Trophoblast cell (in vitro differentiated cells and primary cell): Measurements from ENCODE around the gene SAMD11.

ENCODE experiments used
- DNase-seq, 2 donors: peaks; one replicate each; pipeline ENCODE4 v3.0.0-alpha.2; 2016
- H2AFZ ChIP-seq: 2 replicates; pipeline ENCODE4 v1.6.1; 2013; ENCODE audit warnings: low read length, moderate library complexity, mild to moderate bottlenecking; ENCODE audit not compliant: insufficient read depth, poor library complexity
- H2AK5ac ChIP-seq: 2 replicates; pipeline ENCODE4 v1.6.1; 2013; ENCODE audit warnings: mild to moderate bottlenecking, low read length
- H2BK120ac ChIP-seq: 2 replicates; pipeline ENCODE4 v1.6.1; 2013; ENCODE audit warnings: low read length, mild to moderate bottlenecking, moderate library complexity; ENCODE audit not compliant: insufficient read depth, poor library complexity
- H2BK12ac ChIP-seq: 2 replicates; pipeline ENCODE4 v1.6.1; 2013; ENCODE audit warnings: mild to moderate bottlenecking, low read length, moderate library complexity
- H2BK5ac ChIP-seq: 2 replicates; pipeline ENCODE4 v1.6.1; 2013; ENCODE audit warnings: low read length, low read depth, moderate library complexity, mild to moderate bottlenecking; ENCODE audit not compliant: poor library complexity
- H3K14ac ChIP-seq: 2 replicates; pipeline ENCODE4 v1.6.1; 2013; ENCODE audit warnings: mild to moderate bottlenecking, low read length
- H3K18ac ChIP-seq: 2 replicates; pipeline ENCODE4 v1.6.1; 2013; ENCODE audit warnings: mild to moderate bottlenecking, low read length
- H3K23ac ChIP-seq: 2 replicates; pipeline ENCODE4 v1.6.1; 2013; ENCODE audit warnings: low read length
- H3K27ac ChIP-seq: 2 replicates; pipeline ENCODE4 v1.5.1; 2013; ENCODE audit warnings: low read depth, mild to moderate bottlenecking, inconsistent platforms, low read length, moderate library complexity
- H3K27me3 ChIP-seq: 2 replicates; pipeline ENCODE4 v1.6.1; 2013; ENCODE audit warnings: inconsistent platforms, mild to moderate bottlenecking, low read length, moderate library complexity; ENCODE audit not compliant: insufficient read depth
- H3K36me3 ChIP-seq, 2 experiments: 1 replicate in 1 of 2; 2 replicates in 1 of 2; pipeline ENCODE4 v1.6.1; 2013; ENCODE audit warnings: low read length in 2 of 2, mild to moderate bottlenecking in 2 of 2, moderate library complexity in 1 of 2; ENCODE audit not compliant: insufficient read depth in 2 of 2, control insufficient read depth in 1 of 2
- H3K4ac ChIP-seq: 2 replicates; pipeline ENCODE4 v1.6.1; 2013; ENCODE audit warnings: low read depth, mild to moderate bottlenecking, low read length, moderate library complexity
- H3K4me1 ChIP-seq, 2 experiments: 1 replicate in 1 of 2; 2 replicates in 1 of 2; pipeline ENCODE4 v1.6.1; 2013; ENCODE audit warnings: low read length in 2 of 2, mild to moderate bottlenecking in 2 of 2, moderate library complexity in 1 of 2; ENCODE audit not compliant: insufficient read depth in 2 of 2, control insufficient read depth in 1 of 2
- H3K4me2 ChIP-seq: 2 replicates; pipeline ENCODE4 v1.6.1; 2013; ENCODE audit warnings: inconsistent platforms, mild to moderate bottlenecking, low read length, moderate library complexity
- H3K4me3 ChIP-seq: 2 replicates; pipeline ENCODE4 v1.5.1; 2013; ENCODE audit warnings: mild to moderate bottlenecking, low read depth, low read length, inconsistent platforms
- H3K79me1 ChIP-seq: one replicate; pipeline ENCODE4 v1.6.1; 2013; ENCODE audit warnings: low read length
- H3K79me2 ChIP-seq: 2 replicates; pipeline ENCODE4 v1.6.1; 2013; ENCODE audit warnings: low read length, mild to moderate bottlenecking; ENCODE audit not compliant: control insufficient read depth, insufficient read depth, poor library complexity
- H3K9ac ChIP-seq: 2 replicates; pipeline ENCODE4 v1.6.1; 2013; ENCODE audit warnings: mild to moderate bottlenecking, low read length
- H3K9me3 ChIP-seq: 2 replicates; pipeline ENCODE4 v1.6.1; 2013; ENCODE audit warnings: low read depth, mild to moderate bottlenecking, control low read depth, inconsistent platforms, low read length; ENCODE audit not compliant: insufficient read depth
- H4K12ac ChIP-seq: 2 replicates; pipeline ENCODE4 v1.6.1; 2013; ENCODE audit warnings: low read depth, mild to moderate bottlenecking, low read length, moderate library complexity
- H4K8ac ChIP-seq: 2 replicates; pipeline ENCODE4 v1.6.1; 2013; ENCODE audit warnings: low read depth, mild to moderate bottlenecking, low read length, moderate library complexity
- H4K91ac ChIP-seq: one replicate; pipeline ENCODE4 v1.6.1; 2013; ENCODE audit warnings: low read depth, mild to moderate bottlenecking, low read length, moderate library complexity
- WGBS: extraction: QIAGEN DNeasy Blood & Tissue Kit; methylation state at CpG from one replicate; pipeline ENCODE4 v1.1.7; 2013; ENCODE audit warnings: missing lambda C conversion rate; ENCODE audit not compliant: insufficient read length, insufficient coverage; ENCODE audit errors: extremely low coverage; 5-methylcytosine and 5-hydroxymethylcytosine counted together

Gene SAMD11

DNA sequence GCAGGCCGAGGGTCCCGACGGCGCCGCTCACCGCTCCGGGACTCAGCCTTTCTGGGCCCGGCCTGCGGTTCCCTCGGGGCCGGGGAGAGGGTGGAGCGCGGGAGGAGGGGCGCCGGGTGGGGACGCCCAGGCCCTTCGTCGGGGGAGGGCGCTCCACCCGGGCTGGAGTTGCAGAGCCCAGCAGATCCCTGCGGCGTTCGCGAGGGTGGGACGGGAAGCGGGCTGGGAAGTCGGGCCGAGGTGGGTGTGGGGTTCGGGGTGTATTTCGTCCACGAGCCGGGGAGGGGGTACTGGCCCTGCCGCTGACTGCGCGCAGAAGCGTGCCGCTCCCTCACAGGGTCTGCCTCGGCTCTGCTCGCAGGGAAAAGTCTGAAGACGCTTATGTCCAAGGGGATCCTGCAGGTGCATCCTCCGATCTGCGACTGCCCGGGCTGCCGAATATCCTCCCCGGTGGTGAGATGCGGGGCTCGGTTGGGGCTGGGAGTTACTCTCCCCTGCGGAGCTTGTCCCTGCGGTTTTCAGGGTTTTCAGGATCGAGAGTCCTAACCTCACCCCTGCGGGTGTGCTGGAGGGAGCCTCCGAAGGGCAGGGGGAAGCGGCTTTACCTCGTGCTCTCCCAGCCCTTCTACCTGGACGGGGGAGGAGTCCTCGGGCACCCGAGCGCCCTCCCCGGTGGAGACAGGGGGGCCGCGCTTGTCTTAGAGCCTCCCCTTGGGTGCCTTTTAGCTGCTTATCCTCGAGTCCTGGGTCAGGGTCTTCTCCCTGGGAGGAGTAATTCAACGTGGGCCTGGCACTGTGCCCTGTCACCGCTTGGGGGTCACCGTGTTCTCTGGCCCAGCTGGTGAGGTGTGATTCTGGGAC, 2.1 kb downstream of the SAMD11 start:
- H2AK5ac ChIP-seq: no peak overlapping the region
- peak overlapping the region; percentile 2 for H3K18ac ChIP-seq
- no CpG with 5 or more reads among the region's 65 CpGs for WGBS
- H2BK12ac ChIP-seq: no peak overlapping the region
- no peak for DNase-seq
- no peak overlapping the region for H2BK5ac ChIP-seq
- no peak overlapping the region for H4K12ac ChIP-seq
- H3K79me2 ChIP-seq: peaks cover 3% of the 10 kb centered on the region
- H3K27ac ChIP-seq: no peak overlapping the region
- no peak overlapping the region for H4K8ac ChIP-seq
- peak overlapping the region; percentile 80 for H3K4me2 ChIP-seq
- peak overlapping the region; percentile 62 for H4K91ac ChIP-seq
- peak overlapping the region; percentile 82 for H3K4me3 ChIP-seq
- H3K23ac ChIP-seq: no peak overlapping the region
- no peak overlapping the region for H3K9ac ChIP-seq
- no peak overlapping the region for H3K4ac ChIP-seq
- H3K4me1 ChIP-seq: peaks cover 13 to 28% of the 10 kb centered on the region in 2 experiments
- H3K14ac ChIP-seq: no peak overlapping the region
- peaks cover 6% of the 10 kb centered on the region for H3K9me3 ChIP-seq
- peaks cover 10% of the 10 kb centered on the region for H3K79me1 ChIP-seq
- no peak overlapping the region for H2BK120ac ChIP-seq
- H3K27me3 ChIP-seq: peaks cover 15% of the 10 kb centered on the region
- H3K36me3 ChIP-seq: peaks cover 10 to 15% of the 10 kb centered on the region in 2 experiments
- no peak overlapping the region for H2AFZ ChIP-seq

DNA sequence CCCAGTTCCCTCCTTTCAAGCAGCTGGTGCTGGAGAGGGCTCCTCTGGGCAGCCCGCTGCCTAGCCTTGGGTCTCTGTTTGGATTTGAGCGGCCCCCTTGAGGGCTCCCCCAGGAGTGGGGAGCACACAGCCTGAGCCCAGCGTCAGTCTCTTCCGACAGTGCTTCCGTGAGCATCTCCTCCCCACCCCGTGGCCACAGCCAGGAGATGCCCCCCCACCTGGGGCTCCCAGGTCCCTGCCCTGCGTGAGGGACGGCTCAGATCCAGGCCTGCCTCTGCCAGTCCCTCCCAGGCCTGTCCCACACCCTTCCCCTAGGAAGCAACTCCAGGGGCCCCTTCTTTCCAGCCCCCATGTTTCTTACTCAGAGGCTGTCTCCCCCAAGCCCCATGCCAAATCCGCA, 3.5 kb downstream of the SAMD11 start:
- no peak overlapping the region for H3K23ac ChIP-seq
- no peak overlapping the region for H2BK120ac ChIP-seq
- H4K12ac ChIP-seq: no peak overlapping the region
- H4K91ac ChIP-seq: no peak overlapping the region
- H3K9ac ChIP-seq: no peak overlapping the region
- H3K27ac ChIP-seq: no peak overlapping the region
- H3K4me1 ChIP-seq: peaks cover 8 to 20% of the 10 kb centered on the region in 2 experiments
- H3K79me2 ChIP-seq: peaks cover 3% of the 10 kb centered on the region
- no CpG with 5 or more reads among the region's 9 CpGs for WGBS
- no peak overlapping the region for H4K8ac ChIP-seq
- DNase-seq: no peak
- H3K18ac ChIP-seq: no peak overlapping the region
- no peak overlapping the region for H3K4me3 ChIP-seq
- no peak overlapping the region for H2AK5ac ChIP-seq
- H3K14ac ChIP-seq: no peak overlapping the region
- no peaks in the 10 kb centered on the region for H3K9me3 ChIP-seq
- peaks cover 10% of the 10 kb centered on the region for H3K79me1 ChIP-seq
- peaks cover 8 to 12% of the 10 kb centered on the region in 2 experiments for H3K36me3 ChIP-seq
- no peak overlapping the region for H2BK5ac ChIP-seq
- H3K4me2 ChIP-seq: no peak overlapping the region
- H2AFZ ChIP-seq: no peak overlapping the region
- no peak overlapping the region for H2BK12ac ChIP-seq
- H3K4ac ChIP-seq: no peak overlapping the region
- H3K27me3 ChIP-seq: peaks cover 15% of the 10 kb centered on the region

DNA sequence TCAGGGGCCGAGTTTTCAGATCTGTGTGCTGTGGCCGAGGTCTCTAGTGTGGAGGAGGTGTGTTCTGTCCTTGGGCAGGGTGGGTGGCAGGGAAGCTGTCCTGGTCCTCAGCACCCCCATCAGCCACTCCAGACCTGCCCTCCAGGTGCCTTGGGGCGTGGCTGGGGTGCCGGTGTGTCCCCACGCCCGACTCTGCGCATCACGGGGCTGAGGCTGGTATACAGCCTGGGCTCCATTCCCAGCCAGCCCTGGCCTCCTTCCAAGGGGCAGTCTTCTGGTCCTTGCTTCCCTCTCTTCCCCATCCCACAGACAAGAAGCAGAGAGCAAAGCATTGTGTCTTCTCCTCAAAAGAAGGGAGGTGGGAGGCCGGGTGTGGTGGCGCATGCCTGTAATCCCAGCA, 4.0 kb downstream of the SAMD11 start:
- WGBS: no CpG with 5 or more reads among the region's 10 CpGs
- H4K12ac ChIP-seq: no peak overlapping the region
- no peak overlapping the region for H4K8ac ChIP-seq

DNA sequence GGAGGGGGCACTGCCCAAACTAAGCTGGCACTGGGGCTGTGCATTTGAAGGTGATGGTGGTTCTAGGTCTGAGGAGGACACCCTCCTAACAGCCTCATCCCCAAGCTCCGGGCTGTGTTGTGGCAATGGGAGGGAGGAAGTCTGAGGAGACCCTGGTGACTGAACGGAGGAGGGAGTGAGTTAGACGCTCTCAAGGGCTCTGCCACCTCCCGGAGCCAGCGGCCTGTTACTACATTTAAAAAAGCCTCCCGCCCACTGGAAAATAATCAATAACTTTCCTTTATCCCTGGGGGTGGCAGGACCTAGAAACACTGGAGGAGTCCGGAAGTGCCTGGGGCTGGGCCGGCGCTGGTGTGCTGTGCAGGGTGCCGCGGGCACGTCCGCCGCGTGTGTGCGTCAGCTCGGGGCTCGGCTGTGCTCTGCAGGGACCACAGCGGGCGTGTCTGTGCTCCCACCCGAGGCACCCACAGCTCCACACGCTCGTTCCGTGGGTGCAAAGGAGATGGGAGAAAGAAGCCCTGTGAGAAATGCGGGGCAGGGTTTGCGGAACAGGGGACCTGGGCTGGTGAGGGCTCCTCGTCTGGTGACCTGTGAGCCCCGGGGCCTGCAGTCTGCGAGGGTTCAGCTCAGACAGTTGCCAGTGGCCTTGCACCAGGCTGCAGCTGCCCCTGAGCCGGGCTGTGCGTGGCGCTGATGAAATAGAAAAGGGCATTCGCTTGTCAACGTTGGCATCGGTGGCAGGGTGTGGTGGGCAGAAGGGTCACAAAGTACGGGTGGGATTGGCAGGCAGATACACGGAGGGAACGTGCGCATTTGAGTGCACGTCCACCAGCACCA, 5.3 kb downstream of the SAMD11 start:
- peak in 1 of 2 donors; percentile 42 for DNase-seq
- Histone ChIP-seq H3K79me1 (peaks cover 8% of the 10 kb centered on the region), H2BK12ac (no peak overlapping the region), H4K8ac (no peak overlapping the region), H2BK120ac (no peak overlapping the region), H2AFZ (no peak overlapping the region), H4K91ac (no peak overlapping the region), H3K9ac (no peak overlapping the region), H3K4me2 (no peak overlapping the region), H3K4me1 (peaks cover 0 to 11% of the 10 kb centered on the region in 2 experiments), H2BK5ac (no peak overlapping the region), H3K18ac (no peak overlapping the region), H2AK5ac (no peak overlapping the region), H3K4me3 (no peak overlapping the region), H3K79me2 (peaks cover 3% of the 10 kb centered on the region), H4K12ac (no peak overlapping the region), H3K4ac (no peak overlapping the region), H3K14ac (no peak overlapping the region), H3K36me3 (peaks cover 7 to 10% of the 10 kb centered on the region in 2 experiments), H3K9me3 (no peaks in the 10 kb centered on the region), H3K27me3 (peaks cover 15% of the 10 kb centered on the region), H3K23ac (no peak overlapping the region), H3K27ac (no peak overlapping the region)
- WGBS: no CpG with 5 or more reads among the region's 40 CpGs

More for the DNA sequence above, 4.0 kb downstream of the SAMD11 start:
- no peak overlapping the region for H2AFZ ChIP-seq
- H3K14ac ChIP-seq: no peak overlapping the region
- H2AK5ac ChIP-seq: no peak overlapping the region
- no peak for DNase-seq
- H3K4me3 ChIP-seq: no peak overlapping the region
- peaks cover 3% of the 10 kb centered on the region for H3K79me2 ChIP-seq
- H3K9ac ChIP-seq: no peak overlapping the region
- H3K27me3 ChIP-seq: peaks cover 15% of the 10 kb centered on the region
- H2BK120ac ChIP-seq: no peak overlapping the region
- H2BK5ac ChIP-seq: no peak overlapping the region
- no peaks in the 10 kb centered on the region for H3K9me3 ChIP-seq
- no peak overlapping the region for H4K91ac ChIP-seq
- no peak overlapping the region for H2BK12ac ChIP-seq
- H3K36me3 ChIP-seq: peaks cover 7 to 10% of the 10 kb centered on the region in 2 experiments
- H3K23ac ChIP-seq: no peak overlapping the region
- H3K27ac ChIP-seq: no peak overlapping the region
- H3K18ac ChIP-seq: no peak overlapping the region
- H3K4me1 ChIP-seq: peaks cover 7 to 18% of the 10 kb centered on the region in 2 experiments
- no peak overlapping the region for H3K4me2 ChIP-seq
- H3K4ac ChIP-seq: no peak overlapping the region
- H3K79me1 ChIP-seq: peaks cover 10% of the 10 kb centered on the region
